ENCODE results near the gene CTU2.

Gene CTU2

DNA sequence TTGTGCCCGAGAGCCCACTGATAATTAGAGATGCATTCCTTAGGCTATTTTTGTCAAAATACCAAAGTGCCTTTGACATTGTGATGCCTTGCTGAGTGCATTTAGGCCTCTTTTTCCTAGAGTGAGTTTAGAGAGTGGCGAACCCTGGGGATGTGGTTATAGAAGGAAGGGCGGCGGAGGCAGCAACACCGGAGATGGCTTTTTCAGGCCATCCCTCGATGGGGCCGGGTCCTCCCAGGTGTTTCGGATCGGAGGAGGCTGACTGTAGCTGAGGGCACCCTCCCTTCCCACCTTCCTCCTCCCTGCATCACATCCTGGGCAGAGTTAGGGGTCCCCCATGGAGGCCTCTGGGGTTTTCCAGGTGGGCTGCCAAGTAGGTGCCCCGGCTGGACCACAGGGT, 13.4 kb upstream of the CTU2 start:
- no peaks in the 10 kb centered on the region for H3K79me2 ChIP-seq (ENCODE audit: insufficient read depth, low read length)
- no peak for TF ChIP-seq EZH2 (IDR thresholded peaks at IDR 0.05; ENCODE audit: borderline replicate concordance, low read length)
- TF ChIP-seq, protein P1, sequence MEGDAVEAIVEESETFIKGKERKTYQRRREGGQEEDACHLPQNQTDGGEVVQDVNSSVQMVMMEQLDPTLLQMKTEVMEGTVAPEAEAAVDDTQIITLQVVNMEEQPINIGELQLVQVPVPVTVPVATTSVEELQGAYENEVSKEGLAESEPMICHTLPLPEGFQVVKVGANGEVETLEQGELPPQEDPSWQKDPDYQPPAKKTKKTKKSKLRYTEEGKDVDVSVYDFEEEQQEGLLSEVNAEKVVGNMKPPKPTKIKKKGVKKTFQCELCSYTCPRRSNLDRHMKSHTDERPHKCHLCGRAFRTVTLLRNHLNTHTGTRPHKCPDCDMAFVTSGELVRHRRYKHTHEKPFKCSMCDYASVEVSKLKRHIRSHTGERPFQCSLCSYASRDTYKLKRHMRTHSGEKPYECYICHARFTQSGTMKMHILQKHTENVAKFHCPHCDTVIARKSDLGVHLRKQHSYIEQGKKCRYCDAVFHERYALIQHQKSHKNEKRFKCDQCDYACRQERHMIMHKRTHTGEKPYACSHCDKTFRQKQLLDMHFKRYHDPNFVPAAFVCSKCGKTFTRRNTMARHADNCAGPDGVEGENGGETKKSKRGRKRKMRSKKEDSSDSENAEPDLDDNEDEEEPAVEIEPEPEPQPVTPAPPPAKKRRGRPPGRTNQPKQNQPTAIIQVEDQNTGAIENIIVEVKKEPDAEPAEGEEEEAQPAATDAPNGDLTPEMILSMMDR (IDR thresholded peaks at IDR 0.05; ENCODE audit: low read length) = no peak
- H3K9me2 ChIP-seq (ENCODE audit: low read depth, low read length) = no peaks in the 10 kb centered on the region
- H3K4me1 ChIP-seq (ENCODE audit: insufficient read depth, low read length, severe bottlenecking) = no peaks in the 10 kb centered on the region
- no peaks in the 10 kb centered on the region for H4K20me1 ChIP-seq (ENCODE audit: insufficient read depth, low read length)
- H3K4me2 ChIP-seq (ENCODE audit: low read length) = no peak overlapping the region
- H3K27me3 ChIP-seq (ENCODE audit: insufficient read depth, low read length) = peaks cover 20% of the 10 kb centered on the region; the same call in 1 of the 2 replicates
- H3K9ac ChIP-seq (ENCODE audit: low read length) = no peak overlapping the region
- no peaks in the 10 kb centered on the region for H3K9me3 ChIP-seq (ENCODE audit: low read length)
- H3K4me3 ChIP-seq (ENCODE audit: low read depth, low read length, poor library complexity, severe bottlenecking) = no peak overlapping the region
- no peak overlapping the region for H3K27ac ChIP-seq (ENCODE audit: low read depth, low read length, poor library complexity, severe bottlenecking)
- no peak overlapping the region for H2AFZ ChIP-seq (ENCODE audit: low read length)
- no peaks in the 10 kb centered on the region for H3F3A ChIP-seq (ENCODE audit: insufficient read depth, low read length)
- H3K36me3 ChIP-seq (ENCODE audit: insufficient read depth, low read length) = peaks cover 7% of the 10 kb centered on the region; the same call in 1 of the 2 replicates

DNA sequence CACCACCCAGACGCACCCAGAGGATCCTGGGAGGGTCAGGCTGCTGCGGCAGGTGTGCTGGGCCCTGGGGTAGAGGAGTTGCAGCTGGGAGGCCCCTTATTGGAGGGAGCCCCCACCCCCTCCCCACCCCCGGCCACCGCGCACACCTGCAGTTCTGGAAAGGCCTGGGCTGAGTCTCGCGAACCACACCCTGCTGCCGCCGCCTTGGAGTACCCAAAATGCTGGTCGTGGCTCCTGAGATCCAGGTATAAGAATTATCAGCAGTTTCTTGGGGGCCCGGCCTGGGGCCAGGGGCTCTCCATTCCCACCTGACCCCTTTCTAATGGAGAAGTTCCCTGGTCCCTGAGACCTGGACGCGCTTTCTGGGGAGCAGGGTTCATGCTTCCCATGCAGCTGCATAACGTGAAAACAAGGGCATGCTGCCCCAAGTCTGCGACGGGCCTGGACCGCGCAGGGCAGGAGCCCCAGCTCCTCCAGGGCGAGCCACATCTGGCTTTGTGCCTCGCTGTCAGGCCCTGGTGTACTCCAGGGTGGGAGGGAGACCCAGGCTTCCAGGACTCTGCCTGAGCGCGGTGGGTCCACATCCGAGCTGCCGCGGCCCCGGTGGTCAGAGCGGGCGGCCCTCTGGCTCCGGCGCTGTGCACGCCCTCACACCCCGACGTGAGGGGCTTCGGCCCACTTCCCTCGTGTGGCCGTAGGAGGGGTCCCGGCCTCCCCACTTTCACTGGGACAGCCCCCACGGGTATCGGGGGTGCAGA, 12.7 kb upstream of the CTU2 start:
- Histone ChIP-seq H3F3A (ENCODE audit: insufficient read depth, low read length) (no peaks in the 10 kb centered on the region), H3K4me3 (ENCODE audit: low read depth, low read length, poor library complexity, severe bottlenecking) (no peak overlapping the region), H3K79me2 (ENCODE audit: insufficient read depth, low read length) (no peaks in the 10 kb centered on the region), H3K9me2 (ENCODE audit: low read depth, low read length) (no peaks in the 10 kb centered on the region), H3K4me2 (ENCODE audit: low read length) (no peak overlapping the region), H3K4me1 (ENCODE audit: insufficient read depth, low read length, severe bottlenecking) (no peaks in the 10 kb centered on the region), H4K20me1 (ENCODE audit: insufficient read depth, low read length) (no peaks in the 10 kb centered on the region), H3K27me3 (ENCODE audit: insufficient read depth, low read length) (peaks cover 16% of the 10 kb centered on the region; the same call in 1 of the 2 replicates), H2AFZ (ENCODE audit: low read length) (no peak overlapping the region), H3K9ac (ENCODE audit: low read length) (no peak overlapping the region), H3K9me3 (ENCODE audit: low read length) (no peaks in the 10 kb centered on the region), H3K36me3 (ENCODE audit: insufficient read depth, low read length) (peaks cover 7% of the 10 kb centered on the region; the same call in 1 of the 2 replicates), H3K27ac (ENCODE audit: low read depth, low read length, poor library complexity, severe bottlenecking) (no peak overlapping the region)
- no peak for TF ChIP-seq EZH2 (IDR thresholded peaks at IDR 0.05; ENCODE audit: borderline replicate concordance, low read length)
- TF ChIP-seq, protein P1 (IDR thresholded peaks at IDR 0.05; ENCODE audit: low read length) = no peak

DNA sequence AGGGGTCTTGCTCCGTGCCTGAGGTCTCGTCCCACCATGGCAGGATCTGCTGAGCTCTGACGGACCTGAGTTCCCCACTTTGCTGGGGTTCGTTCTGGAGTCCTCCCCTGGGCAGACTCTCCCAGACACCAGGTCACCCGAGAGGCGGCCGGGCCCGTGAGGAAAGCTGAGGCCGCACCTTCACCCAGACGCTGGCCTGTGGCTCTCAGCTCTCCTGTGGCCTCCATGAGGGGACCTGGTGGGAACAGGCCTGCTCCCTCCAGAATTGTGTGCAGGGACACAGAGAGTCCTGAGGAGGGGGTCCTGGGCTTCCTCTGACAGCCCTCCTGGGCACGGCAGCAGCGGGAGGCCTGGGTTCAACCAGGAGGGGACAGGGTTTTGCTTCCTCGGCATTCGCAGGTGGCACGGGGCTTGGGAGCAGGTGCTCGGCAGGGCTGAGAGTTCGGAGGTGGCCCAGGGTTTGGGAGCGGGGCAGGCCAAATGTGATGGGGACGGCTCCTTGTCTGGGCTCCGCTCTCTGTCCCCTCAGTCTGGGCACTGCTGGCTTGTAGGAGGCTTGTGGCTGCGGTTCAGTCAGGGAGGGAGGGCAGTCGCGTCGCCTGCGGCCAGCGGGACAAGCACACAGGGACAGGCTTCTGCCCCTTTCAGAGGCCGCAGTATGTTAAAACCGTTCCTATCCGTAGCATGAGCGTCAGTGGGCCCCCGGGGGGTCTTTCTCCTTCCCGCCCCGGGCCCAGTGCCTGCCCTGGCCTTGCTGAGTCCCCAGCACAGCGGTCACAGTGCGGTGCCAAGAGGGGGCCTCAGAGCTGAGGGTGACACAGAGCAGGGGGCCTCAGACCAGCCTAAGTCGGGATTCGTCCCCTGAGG, 11.8 kb upstream of the CTU2 start:
- no peak for TF ChIP-seq EZH2 (IDR thresholded peaks at IDR 0.05; ENCODE audit: borderline replicate concordance, low read length)
- TF ChIP-seq, protein P1 (IDR thresholded peaks at IDR 0.05; ENCODE audit: low read length) = no peak

More for the DNA sequence above, 11.8 kb upstream of the CTU2 start:
- Histone ChIP-seq H3F3A (ENCODE audit: insufficient read depth, low read length) (no peaks in the 10 kb centered on the region), H4K20me1 (ENCODE audit: insufficient read depth, low read length) (no peaks in the 10 kb centered on the region), H3K79me2 (ENCODE audit: insufficient read depth, low read length) (no peaks in the 10 kb centered on the region), H2AFZ (ENCODE audit: low read length) (no peak overlapping the region), H3K4me2 (ENCODE audit: low read length) (no peak overlapping the region), H3K9ac (ENCODE audit: low read length) (no peak overlapping the region), H3K4me1 (ENCODE audit: insufficient read depth, low read length, severe bottlenecking) (no peaks in the 10 kb centered on the region), H3K36me3 (ENCODE audit: insufficient read depth, low read length) (peaks cover 7% of the 10 kb centered on the region; the same call in 1 of the 2 replicates), H3K4me3 (ENCODE audit: low read depth, low read length, poor library complexity, severe bottlenecking) (no peak overlapping the region), H3K9me3 (ENCODE audit: low read length) (no peaks in the 10 kb centered on the region), H3K27me3 (ENCODE audit: insufficient read depth, low read length) (peaks cover 16% of the 10 kb centered on the region; the same call in 1 of the 2 replicates), H3K9me2 (ENCODE audit: low read depth, low read length) (no peaks in the 10 kb centered on the region), H3K27ac (ENCODE audit: low read depth, low read length, poor library complexity, severe bottlenecking) (no peak overlapping the region)
